Stomach (tissue), 4 donors: Measurements from ENCODE around the gene RIMS4.

ENCODE experiments used
- CTCF ChIP-seq, 7 experiments: fragments of 450-650 bp in 4 of 7; fragments of 200-600 bp in 3 of 7; sonication (generic) in 3 of 7; IDR thresholded peaks; one replicate each; pipeline ENCODE4 v1.5.1; 2016 to 2019; ENCODE audit warnings: antibody characterized with exemption in 7 of 7, control low read depth in 2 of 7, mild to moderate bottlenecking in 1 of 7
- EP300 ChIP-seq: sonication (generic); formaldehyde crosslinking; IDR thresholded peaks from one replicate; pipeline ENCODE4 v1.6.1; 2017; ENCODE audit warnings: antibody characterized with exemption
- POLR2A ChIP-seq, 4 donors: fragments of 450-650 bp; IDR thresholded peaks; one replicate each; pipeline ENCODE4 v1.6.1; 2016; ENCODE audit warnings: antibody characterized with exemption in 4 of 4, control low read depth in 2 of 4, mild to moderate bottlenecking in 1 of 4, moderate library complexity in 1 of 4

GRCh38 chr20:44803383-44803941 lies 6.9 kb downstream of the RIMS4 start:
- TF ChIP-seq CTCF (IDR thresholded peaks at IDR 0.05), result no peak
- no peak for TF ChIP-seq EP300
- TF ChIP-seq POLR2A (IDR thresholded peaks at IDR 0.05), result no peak
